Measurements from ENCODE around the gene LAMA3.

The LAMA3 gene

DNA sequence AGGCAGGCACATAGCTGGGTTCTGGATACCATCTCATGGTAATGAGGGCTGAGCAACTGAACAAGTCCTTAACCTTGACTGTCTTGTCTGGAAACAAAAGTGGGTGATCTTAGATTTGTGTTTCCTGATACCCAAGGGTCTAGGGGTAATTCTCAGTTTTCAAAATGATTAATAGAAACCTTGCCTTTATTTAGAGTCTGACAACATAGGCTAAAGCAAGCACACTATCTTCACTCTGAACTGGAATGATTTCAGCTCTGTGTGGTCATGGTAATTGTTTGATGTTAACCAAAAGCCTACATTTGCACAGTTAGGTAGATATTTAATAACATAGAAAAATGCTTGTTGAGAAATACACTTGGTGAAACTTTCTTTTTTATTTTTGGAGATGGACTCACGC lies 6.8 kb upstream of the LAMA3 start:
- TF ChIP-seq ZNF274 (IDR thresholded peaks at IDR 0.05; ENCODE audit: low read depth, low read length): no peak

DNA sequence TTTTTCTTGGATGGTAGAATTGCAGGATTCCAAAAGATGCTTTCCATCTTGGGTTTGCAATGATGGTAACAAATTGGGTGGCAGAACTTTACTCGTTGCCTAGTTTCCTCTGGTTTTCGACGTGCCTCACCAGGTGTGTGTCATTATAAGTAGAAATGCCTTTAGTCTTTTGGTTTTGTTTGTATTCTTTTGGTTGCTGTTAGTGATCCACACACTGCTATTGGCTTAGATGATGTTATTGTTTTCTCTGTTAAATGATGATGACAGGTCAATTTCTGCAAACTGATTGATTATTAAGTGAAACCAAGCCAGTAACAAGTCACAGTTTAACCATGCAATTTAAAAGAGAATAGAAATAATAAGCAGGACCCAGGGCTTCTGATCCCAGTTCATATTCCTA lies 6.1 kb upstream of the LAMA3 start:
- TF ChIP-seq ZNF274 (IDR thresholded peaks at IDR 0.05; ENCODE audit: low read depth, low read length): no peak

More for the DNA sequence above, 6.8 kb upstream of the LAMA3 start:
- no peak overlapping the region for H3K4me3 ChIP-seq (ENCODE audit: low read length)

DNA sequence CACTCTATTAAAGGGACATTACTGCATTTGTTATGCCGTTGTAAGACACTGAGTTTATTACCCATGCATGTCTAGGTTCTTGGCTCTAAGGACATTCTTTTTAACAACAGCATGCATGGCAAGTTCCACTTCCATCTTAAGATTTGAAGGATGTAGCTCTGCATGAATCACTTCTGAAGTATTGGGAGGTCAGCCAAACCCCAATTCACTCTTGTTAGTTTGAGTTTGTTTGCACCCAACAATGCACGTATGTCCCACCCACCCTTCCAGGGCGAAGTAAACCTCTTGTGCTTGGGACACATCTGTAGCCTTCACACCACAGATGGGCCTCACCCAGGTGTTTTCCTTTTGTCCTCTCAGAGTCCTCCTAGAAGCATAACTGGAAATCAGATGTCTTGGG lies 5.6 kb upstream of the LAMA3 start:
- H3K4me3 ChIP-seq (ENCODE audit: low read length): no peak overlapping the region
- no peak for TF ChIP-seq ZNF274 (IDR thresholded peaks at IDR 0.05; ENCODE audit: low read depth, low read length)

More for the DNA sequence above, 6.1 kb upstream of the LAMA3 start:
- H3K4me3 ChIP-seq (ENCODE audit: low read length): no peak overlapping the region; the same call in 1 of the 2 replicates

DNA sequence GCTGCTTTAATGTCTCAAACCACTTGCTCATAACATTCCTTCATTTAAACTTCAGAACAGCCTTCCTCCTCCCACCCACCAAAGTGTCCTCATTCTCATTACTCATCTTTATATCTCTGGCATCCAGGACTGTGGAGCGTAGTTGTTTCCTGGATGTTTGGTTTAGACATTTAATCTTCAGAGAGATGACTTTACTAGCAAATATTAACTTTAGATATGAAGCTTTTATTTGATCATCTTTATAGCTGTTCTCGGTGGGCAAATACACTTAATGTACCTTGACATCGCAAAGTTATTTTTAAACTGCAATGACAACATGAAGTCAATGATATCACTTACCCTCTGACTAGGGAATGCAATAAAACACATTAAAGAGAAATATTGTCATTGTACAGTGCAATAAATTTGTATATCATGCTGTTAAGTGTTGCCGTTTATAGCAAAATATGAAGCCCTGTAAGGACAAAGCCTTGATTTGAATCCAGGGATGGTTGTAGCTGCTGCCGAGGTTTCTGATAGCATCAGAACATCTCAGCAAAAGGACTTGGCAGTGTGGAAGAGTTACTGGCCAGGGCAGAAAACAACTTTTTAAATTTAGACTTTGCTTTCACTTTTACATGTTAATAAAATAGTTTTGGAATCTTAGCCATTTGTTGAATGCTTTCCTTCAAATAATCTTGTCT lies 4.6 kb upstream of the LAMA3 start:
- no peak for TF ChIP-seq ZNF274 (IDR thresholded peaks at IDR 0.05; ENCODE audit: low read depth, low read length)
- no peak overlapping the region for H3K4me3 ChIP-seq (ENCODE audit: low read length)

DNA sequence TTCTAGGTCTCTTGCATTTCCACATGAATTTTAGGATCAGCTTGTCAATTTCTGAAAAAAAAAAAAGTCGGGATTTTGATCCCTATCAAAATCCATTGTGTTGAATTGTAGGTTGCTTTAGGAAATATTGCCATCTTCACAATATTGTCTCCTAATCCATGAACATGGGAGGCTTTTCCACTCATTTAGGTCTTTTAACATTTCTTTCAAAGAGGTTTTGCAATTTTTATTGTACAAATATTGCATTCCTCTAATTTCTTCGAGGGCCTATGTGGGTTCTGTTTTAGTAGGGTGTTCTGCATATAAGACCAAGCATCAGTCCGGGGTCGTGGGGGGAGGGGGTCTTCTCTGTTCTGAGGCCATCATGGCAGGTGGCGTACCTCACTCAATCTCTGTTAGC lies 725 bp upstream of the LAMA3 start:
- peak overlapping the region; percentile 56; the same call in 1 of the 2 replicates for H3K4me3 ChIP-seq (ENCODE audit: low read length)
- TF ChIP-seq ZNF274 (IDR thresholded peaks at IDR 0.05; ENCODE audit: low read depth, low read length): no peak

DNA sequence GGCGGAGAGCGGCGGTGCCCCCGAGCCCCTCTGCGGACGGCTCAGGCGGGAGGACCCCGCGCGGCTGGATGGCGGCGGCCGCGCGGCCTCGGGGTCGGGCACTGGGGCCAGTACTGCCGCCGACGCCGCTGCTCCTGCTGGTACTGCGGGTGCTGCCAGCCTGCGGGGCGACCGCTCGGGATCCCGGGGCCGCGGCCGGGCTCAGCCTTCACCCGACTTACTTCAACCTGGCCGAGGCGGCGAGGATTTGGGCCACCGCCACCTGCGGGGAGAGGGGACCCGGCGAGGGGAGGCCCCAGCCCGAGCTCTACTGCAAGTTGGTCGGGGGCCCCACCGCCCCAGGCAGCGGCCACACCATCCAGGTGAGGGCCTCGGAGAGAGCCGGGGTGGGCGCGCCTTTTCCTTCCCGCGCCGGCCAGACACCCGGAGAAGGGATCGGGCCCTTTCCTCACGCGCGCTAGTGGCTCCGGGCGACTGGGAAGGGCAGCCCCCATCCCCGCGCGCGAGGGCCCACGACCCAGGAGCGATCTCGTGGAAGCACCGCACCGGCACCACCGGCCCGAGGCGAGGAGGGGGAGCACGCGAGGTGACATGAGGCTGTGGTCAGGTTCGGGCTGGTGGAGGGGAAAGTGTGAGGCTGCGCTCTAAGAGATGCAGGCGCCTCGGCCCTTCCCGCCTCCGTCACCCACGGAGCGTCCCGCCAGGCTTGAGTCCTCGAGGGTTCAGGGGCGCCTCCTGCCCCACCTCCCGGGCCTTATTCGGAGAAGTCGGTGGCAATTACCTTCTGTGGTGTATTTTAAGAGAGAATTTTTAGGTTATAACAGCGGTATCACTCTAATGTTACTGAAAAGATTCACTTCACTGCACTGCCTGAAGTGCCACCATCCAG lies 607 bp downstream of the LAMA3 start:
- H3K4me3 ChIP-seq (ENCODE audit: low read length): peak overlapping the region; percentile 56; the same call in 1 of the 2 replicates
- no peak for TF ChIP-seq ZNF274 (IDR thresholded peaks at IDR 0.05; ENCODE audit: low read depth, low read length)

DNA sequence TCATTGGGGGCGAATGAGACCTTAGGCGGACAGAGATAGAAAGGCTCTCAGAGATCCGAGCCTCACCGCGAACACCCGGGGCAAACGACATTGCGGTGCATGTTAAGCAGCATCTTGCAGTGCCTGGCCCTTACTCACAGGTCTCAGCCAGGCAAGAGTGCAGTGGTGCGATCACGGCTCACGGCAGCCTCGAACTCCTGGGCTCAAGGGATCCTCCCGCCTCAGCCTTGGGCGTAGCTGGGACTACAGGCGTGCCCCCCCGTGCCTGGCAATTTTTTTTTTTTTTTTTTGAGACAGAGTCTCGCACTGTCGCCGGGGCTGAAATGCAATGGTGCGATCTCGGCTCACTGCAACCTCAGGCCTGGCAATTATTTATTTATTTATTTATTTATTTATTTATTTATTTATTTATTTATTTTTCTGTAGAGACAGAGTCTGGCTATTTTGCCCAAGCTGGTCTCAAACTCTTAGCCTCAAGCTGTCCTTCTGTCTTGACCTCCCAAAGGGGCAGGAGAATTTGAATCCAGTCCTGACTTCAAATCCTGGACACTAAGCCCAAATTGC lies 1.3 kb downstream of the LAMA3 start:
- no peak for TF ChIP-seq ZNF274 (IDR thresholded peaks at IDR 0.05; ENCODE audit: low read depth, low read length)
- no peak overlapping the region for H3K4me3 ChIP-seq (ENCODE audit: low read length)

DNA sequence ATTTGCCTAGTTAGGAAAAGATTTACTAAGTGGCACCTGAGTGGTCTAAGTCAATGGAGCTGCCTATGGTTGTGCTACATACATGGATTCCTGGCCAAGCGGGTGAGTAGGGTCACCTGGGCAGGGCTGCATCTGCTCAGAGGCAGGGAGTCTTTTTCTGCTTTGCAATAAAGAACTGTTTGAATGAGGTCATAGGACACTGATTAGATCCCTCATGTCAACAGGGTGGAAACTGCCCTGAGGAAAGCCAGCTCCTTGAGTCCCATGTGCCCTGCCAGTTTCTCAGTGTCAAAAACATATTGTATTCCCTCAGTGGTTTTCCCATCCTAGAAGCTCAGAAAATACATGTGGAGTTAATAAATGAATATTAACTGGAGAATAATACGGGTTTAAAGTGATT lies 4.6 kb downstream of the LAMA3 start:
- TF ChIP-seq ZNF274 (IDR thresholded peaks at IDR 0.05; ENCODE audit: low read depth, low read length): no peak
- no peak overlapping the region for H3K4me3 ChIP-seq (ENCODE audit: low read length)

DNA sequence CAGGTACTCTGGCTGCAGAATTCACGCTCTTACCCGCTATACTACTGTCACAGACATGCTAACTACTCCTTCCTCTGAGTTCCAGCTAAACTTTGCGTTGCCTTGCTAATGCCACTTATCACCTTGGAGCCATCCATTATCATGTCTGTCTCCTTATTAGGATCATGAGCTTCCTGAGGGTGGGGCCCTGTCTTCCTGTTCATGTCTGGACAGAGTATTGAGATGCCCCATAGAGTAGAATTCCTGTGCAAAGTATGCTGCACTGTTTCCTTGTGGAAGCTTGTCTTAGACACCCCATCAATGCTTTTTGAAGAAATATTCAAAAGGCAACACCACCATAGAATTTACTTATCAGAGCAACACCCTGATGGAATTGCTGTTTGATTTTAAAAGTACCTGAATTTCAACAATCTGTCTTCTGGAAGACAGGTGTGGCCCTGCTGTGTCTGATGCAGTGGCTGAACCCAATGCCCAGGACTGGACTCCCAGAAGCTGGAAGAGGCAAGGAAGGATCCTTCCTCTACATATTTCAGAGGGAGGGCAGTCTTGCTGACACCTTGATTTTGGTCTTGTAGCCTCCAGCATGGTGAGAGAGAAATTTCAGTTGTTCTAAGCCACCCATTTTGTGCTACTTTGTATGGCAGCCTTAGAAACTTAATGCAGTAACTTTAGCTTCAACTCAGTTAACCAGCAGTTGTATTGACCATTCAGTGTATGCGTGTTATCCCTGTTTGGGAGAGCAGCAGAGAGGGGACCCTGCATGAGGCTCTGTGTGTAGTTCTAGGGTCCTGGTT lies 5.6 kb downstream of the LAMA3 start:
- no peak overlapping the region for H3K4me3 ChIP-seq (ENCODE audit: low read length)
- TF ChIP-seq ZNF274 (IDR thresholded peaks at IDR 0.05; ENCODE audit: low read depth, low read length): no peak

DNA sequence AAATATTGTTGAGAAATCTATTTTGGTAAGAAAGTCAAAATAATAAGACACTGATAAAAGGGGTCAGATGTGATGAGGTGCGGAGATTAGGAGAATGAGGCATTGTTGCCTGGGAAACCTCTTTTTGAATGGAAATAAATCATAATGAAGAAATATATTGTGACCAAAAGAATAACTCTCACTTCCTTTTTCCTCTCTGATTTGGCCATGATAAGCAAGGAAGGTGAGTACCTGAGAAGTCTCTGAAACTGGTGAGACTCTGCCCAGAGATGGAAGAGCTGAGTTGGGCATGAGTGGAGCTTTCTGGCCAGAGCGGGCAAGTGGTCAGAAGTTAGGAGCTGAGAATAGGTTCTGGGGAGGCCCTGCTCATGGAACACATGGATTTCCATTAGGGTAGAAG lies 11.8 kb downstream of the LAMA3 start:
- TF ChIP-seq ZNF274 (IDR thresholded peaks at IDR 0.05; ENCODE audit: low read depth, low read length): no peak

DNA sequence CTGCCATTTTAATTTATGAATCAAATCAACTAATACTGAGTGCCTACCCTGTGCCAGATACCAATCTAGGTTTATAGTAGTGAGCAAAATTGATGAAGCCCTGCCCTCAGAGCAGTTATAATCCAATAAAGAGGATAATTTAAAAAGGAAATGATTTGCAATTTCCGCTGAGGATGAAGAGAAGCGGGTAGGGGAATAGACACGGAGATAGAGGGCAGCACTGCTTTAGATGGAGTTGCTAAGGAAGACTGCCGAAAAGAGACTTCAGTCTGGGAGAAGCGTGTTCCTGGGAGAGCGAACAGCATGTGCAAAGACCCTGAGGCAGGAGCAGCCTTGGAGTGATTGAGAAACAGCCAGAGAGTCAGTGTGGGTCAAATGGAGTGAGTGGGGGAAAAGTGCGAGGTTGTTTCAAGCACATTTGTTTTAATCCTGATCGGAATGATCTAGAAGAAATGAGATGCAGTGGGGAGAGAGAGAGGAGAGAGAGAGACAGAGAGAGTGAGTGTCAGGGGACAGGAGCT lies 12.4 kb downstream of the LAMA3 start:
- TF ChIP-seq ZNF274 (IDR thresholded peaks at IDR 0.05; ENCODE audit: low read depth, low read length): no peak
- no peak overlapping the region for H3K4me3 ChIP-seq (ENCODE audit: low read length)

More for the DNA sequence above, 11.8 kb downstream of the LAMA3 start:
- H3K4me3 ChIP-seq (ENCODE audit: low read length): no peak overlapping the region

DNA sequence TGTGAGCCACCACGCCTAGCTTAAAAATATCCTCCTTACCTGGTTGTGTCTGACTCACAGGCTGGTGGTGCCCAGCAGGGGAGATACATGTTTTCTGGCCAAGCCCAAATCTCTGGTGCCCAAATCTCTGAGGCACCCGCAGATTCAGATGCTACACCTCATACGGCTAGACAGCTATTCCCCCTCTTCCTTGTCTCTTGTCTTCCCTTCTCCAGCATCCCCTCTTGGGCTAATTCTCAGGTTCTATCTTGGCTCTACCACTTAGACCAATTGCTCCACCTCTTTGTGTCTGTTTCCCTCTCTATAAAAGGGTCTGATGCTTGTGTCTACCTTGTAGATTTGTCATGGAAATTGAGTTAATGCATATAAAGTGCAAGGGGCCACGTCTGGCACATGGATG lies 13.4 kb downstream of the LAMA3 start:
- H3K4me3 ChIP-seq (ENCODE audit: low read length): no peak overlapping the region
- TF ChIP-seq ZNF274 (IDR thresholded peaks at IDR 0.05; ENCODE audit: low read depth, low read length): no peak

DNA sequence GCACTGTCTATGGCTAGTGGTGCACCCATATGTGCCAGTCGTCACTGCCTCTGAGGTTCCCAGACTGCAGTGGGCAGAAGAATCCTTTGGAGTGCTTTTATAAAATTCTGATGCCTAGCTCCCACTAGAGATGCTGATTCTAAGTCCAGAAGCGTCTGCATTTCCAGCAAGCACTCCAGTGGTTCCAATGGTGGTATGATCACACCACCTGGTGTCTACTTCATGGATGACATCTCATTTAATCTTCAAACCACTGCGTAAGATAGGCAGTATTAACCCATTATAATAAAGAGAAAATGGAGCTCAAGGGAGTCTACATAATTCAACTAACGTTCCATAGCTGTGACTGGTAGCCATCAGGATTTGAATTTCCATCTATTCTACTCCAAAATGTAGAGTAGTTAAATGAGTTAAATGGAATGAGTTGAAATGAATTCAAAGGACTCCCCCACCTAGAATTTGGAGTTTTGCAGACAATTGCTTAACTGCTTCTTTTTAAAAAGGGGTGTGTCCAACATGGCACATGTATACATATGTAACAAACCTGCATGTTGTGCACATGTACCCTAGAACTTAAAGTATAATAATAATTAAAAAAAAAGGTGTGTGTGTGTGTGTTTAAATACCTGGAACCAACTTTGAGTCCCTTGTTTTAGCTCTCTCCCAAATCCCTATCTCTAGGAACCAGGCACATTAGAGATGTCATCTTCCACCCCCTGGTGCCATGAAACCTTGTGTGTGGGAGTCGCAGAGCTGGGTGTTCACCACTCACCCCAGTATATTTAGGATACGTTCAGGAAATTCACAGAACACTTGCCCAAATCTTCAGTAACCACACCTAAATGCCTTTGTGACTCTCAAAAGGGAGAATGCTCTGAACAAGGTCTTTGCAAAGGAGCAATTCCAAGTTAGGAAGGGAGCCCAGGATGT lies 14.1 kb downstream of the LAMA3 start:
- H3K4me3 ChIP-seq (ENCODE audit: low read length): no peak overlapping the region
- TF ChIP-seq ZNF274 (IDR thresholded peaks at IDR 0.05; ENCODE audit: low read depth, low read length): no peak

Measured in GM08714 (cell line).